HG02623 (cell line): ENCODE measurements around the gene APOM.

Experiments used
- ATAC-seq: cut with Tn5 transposase; IDR thresholded peaks from one replicate; pipeline ENCODE4 v1.9.1; 2021; ENCODE audit warnings: moderate library complexity; ENCODE audit not compliant: unreplicated experiment

Gene APOM

GRCh38 chr6:31657406-31658157 lies 1.9 kb downstream of the APOM start:
- ATAC-seq, result no peak

DNA sequence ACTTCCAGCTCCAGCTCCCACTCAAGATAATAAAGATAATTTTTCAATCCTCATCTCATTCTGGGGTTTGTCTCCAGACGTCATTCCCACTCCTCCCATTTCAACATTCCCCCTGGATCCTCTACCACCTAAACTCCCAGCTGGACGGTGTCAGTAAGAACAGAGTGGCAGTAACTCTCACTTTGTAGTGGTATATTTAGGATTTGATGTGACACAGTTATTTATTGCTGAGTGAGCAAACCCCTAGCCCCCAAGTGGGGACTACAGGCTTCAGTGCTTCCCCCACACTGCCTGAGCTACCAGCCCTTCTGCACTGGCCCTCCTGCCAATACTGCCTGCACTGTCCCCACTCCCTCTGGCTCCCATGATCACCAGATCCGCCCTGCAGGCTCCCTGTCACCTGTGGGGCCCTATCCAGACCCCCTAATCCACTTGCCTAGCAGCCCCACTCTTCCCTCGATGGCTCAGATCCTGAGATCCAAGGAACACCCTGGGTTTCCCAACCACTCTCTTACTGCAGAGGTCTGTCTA lies 2.5 kb downstream of the APOM start:
- no peak for ATAC-seq

DNA sequence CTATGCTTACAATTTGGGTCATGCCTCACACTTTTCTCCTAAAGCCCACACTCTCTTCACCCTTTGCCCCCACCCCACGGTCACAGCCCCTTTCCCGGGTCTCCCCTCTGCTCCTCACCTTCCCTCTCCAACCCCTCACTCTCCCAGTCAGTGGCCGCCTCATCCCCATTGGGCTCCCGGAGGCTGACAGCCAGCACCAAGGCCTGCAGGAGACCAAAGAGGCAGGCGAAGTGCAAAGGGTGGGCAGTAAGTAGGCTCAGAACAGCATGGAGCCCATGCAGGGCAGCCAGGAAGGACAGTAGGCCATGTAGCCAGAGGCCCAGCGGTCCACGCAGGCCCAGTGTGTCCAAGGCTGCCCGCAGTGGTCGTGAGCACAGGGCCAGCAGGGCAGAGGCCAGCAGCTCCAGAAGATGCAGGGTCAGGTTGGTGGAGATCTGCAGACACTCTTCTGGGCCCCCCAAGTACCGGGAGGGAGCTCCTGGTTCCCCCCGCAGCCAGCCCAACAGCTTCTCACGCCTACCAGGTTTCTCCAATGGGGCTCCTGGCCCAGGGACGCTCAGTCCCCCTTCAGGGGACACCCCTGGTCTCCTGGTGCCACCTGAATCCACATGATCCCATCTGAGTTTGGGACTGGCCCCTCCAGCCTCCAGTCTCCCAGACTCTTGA lies 3.4 kb downstream of the APOM start:
- ATAC-seq, result no peak

- ATAC-seq, result no peak
Measured at GRCh38 chr6:31659649-31660380, 4.1 kb downstream of the APOM start.

DNA sequence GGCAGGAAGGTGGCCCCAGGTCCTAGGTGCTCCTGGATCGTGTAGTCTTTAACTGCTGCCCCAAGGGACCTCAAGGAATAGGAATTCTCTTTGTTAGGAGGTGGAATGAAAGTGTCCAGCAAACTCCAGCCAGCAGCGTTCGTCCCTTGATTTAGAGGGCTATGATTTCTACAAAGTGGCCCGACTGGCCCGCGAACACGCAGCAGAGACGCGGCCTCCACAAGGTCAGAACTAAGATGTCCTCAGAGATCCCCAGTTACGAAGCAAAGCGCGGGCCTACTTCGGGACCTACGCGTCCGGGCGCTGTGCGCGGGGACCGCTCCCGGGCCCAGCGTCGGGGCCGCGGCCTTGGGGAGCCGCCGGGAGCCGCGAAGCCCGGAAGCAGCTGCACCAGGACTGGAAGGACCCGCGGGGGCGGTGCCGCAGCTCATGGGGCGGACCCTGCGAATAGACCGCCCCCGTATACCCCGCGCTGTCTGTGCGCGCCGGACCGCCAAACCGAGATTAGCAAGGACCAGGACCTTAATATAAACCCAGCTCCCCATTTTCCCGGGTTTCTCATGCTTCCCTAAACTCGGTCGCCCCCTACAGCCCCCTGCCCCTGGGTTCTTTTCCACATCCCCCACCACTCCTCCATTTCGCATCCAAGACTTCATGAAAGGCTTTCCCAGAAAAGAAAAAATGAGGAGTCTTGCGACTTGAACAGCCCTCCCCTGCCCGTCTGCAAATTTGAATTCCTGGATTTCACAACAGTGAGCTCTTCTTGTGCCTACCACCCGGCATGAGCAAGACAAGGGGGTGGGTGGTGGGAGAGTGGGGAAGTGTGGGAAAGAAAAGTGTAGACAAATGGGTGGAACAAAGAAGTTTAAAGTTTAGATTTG lies 4.9 kb downstream of the APOM start, which contains the start of gene C6orf47:
Gene C6orf47, minus strand, starts transcription at position 398 of the 881 bp plus-strand sequence. CDS start 831 bp downstream, outside the sequence.
- ATAC-seq, result peak; percentile 53

DNA sequence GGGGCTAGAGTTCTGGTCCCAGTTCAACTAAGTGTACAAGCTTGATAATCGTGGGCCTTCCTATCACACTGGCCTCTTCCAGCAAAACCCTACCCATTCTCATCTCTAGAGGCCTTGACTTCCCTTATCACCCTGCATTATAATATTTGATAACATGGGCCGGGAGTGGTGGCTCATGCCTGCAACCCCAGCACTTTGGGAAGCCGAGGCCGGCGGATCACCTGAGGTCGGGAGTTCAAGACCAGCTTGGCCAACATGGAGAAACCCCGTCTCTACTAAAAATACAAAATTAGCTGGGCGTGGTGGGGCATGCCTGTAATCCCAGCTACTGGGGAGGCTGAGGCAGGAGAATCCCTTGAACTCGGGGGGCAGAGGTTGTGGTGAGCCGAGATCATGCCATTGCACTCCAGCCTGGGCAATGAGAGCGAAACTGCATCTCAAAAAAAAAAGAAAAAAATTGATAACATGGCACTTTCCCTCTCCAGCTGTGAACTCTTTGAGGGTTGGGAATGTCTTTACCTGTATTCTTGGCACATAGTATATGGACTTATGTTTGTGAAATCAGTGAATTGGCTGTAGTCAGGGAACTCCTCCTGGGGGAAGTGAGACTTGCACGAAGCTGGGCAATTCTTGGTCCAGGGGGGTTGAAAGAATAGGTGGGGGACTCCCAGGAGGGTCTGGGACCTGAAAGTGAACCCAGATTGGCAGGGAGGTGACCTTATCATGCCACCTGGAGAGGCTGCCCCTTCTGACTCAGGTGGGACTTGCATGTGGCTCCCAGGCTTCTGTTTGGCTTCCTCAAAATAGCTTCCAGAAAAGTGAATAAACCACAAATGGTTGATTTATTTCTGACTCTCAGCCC lies 5.8 kb downstream of the APOM start:
- ATAC-seq, result no peak

- no peak for ATAC-seq
Measured at GRCh38 chr6:31662124-31662723, 6.5 kb downstream of the APOM start.

DNA sequence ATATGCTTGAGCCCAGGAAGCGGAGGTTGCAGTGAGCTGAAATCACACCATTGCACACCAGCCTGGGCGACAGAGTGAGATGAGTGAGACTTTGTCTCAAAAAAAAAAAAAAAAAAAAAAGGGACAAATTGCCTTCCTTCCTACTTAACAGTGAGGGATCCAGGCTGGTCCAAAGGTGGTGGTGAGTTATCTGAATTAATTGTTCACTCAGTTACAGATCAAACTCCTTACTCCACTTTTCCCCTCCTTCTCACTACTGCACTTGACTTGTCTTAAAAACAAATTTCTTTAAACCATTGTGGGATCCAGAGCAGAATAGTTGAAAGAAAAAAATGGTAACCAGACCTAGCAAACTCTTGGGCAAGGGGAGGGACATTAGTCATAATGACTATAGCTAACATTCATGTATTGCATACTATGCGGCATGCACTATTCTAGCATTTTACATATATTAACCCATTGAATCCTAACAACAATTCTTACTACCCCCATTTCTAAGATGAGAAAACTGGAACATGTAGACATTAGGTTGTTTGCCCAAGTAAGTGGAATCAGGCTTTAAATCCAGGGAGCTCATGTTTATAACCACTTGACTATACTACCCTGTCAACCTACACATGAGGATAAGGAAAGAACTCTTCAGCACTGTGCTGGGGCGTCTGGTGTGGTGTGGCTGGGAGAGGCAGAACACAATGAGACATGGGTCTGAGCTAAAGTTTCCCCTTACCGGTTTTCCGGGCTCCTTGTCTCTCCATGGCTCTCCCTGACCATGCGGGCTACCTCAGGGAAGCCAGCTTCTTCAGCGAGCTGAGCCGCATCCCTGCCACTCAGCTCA lies 7.6 kb downstream of the APOM start:
- no peak for ATAC-seq

GRCh38 chr6:31663961-31664789 lies 8.5 kb downstream of the APOM start:
- ATAC-seq, result no peak

GRCh38 chr6:31664790-31665500 lies 9.3 kb downstream of the APOM start, which contains the start of gene GPANK1:
Gene GPANK1, minus strand, starts transcription at chr6:31664997. Its CDS starts 519 bp downstream, at chr6:31664478.
- ATAC-seq, result no peak

DNA sequence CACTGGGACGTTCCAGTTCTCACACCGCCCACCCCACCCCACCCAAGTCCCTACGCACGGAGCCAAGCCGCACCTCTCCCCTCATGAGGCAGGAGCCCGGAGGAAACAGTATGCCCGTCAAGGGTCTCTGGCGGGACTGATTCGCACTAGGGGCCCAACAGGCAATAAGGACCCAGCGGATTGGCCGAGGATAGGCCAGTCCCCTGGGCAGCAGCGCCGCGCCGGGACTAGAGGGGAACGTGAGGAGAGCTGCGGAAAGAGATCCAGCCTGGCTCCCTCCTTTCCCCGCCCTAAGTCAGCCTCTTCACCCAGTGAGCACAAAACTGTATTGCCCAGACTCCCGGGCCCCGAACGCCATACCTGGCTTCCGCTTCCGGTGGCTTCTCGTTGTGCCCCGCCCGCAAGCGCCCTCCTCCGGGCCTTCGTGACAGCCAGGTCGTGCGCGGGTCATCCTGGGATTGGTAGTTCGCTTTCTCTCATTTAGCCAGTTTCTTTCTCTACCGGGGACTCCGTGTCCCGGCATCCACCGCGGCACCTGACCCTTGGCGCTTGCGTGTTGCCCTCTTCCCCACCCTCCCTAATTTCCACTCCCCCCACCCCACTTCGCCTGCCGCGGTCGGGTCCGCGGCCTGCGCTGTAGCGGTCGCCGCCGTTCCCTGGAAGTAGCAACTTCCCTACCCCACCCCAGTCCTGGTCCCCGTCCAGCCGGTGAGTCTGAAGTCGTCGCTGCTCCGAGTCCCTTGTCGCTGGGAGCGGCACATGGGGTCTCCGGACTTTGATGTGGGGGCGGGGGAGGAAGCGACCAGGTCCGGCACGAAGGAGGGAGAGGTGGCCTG lies 10.0 kb downstream of the APOM start, which contains the start of gene CSNK2B:
Gene CSNK2B, plus strand, starts transcription at position 580 of the 836 bp plus-strand sequence. CDS start 752 bp downstream, outside the sequence.
- ATAC-seq, result peak; percentile 83

GRCh38 chr6:31666337-31666965 lies 10.8 kb downstream of the APOM start:
- ATAC-seq, result no peak

DNA sequence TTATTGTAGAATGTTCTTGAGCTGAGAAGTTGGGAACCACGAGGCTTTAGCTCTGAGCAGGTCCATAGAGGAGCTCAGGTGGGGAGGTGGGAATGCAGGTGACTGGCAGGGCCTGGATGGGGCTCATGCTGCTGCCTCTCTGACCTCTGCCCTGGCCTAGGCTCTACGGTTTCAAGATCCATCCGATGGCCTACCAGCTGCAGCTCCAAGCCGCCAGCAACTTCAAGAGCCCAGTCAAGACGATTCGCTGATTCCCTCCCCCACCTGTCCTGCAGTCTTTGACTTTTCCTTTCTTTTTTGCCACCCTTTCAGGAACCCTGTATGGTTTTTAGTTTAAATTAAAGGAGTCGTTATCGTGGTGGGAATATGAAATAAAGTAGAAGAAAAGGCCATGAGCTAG lies 14.0 kb downstream of the APOM start, which contains the start of gene LY6G5B:
Gene LY6G5B, plus strand, starts transcription at position 301 of the 400 bp plus-strand sequence. CDS start 975 bp downstream, outside the sequence.
- no peak for ATAC-seq

DNA sequence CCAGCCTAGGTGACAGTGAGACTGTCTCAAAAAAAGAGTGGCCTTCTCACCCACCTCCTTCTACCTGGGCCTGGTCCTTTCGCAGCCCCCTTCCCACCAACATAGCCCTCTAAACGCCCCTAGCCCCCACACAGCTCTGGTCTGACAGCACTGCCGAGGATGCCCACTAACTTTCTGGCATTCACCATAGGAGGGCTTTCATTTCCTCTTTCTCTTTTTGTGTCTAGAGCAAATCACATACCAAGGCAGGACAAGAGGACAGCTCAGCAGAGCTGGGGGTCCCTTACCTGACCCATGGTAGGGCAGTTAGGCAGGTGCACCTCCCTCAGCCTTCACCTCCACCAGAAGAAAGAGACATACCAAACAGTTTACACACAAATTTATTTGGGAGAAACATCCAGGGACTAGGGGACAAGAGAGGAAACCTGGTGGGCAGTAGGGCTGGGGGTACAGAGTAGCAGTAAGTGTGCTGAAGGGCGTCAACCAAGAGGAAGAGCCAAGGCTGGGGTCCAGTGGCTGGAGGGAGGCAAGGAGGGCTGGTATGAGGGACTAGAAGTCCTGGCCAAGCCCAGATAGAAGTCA lies 20.7 kb downstream of the APOM start:
- ATAC-seq, result no peak

GRCh38 chr6:31676904-31677303 lies 21.2 kb downstream of the APOM start:
- ATAC-seq, result no peak
